Fibroblast of lung (primary cell): ENCODE measurements around the gene BAZ2B.

Experiments
- EZH2 ChIP-seq: IDR thresholded peaks from 2 replicates; pipeline ENCODE4 v1.5.1; 2012; ENCODE audit warnings: low read length, control low read depth, mild to moderate bottlenecking; ENCODE audit errors: missing control alignments
- TF ChIP-seq, protein P1 (sequence below), 2 donors: IDR thresholded peaks in 1 of 2; conservative IDR thresholded peaks in 1 of 2; 1 replicate in 1 of 2; 2 replicates in 1 of 2; pipeline ENCODE4 v1.5.1; 2011 to 2012; ENCODE audit warnings: low read length in 2 of 2, control low read depth in 1 of 2, inconsistent platforms in 1 of 2, low read depth in 1 of 2, mild to moderate bottlenecking in 1 of 2

- TF ChIP-seq, protein P1, sequence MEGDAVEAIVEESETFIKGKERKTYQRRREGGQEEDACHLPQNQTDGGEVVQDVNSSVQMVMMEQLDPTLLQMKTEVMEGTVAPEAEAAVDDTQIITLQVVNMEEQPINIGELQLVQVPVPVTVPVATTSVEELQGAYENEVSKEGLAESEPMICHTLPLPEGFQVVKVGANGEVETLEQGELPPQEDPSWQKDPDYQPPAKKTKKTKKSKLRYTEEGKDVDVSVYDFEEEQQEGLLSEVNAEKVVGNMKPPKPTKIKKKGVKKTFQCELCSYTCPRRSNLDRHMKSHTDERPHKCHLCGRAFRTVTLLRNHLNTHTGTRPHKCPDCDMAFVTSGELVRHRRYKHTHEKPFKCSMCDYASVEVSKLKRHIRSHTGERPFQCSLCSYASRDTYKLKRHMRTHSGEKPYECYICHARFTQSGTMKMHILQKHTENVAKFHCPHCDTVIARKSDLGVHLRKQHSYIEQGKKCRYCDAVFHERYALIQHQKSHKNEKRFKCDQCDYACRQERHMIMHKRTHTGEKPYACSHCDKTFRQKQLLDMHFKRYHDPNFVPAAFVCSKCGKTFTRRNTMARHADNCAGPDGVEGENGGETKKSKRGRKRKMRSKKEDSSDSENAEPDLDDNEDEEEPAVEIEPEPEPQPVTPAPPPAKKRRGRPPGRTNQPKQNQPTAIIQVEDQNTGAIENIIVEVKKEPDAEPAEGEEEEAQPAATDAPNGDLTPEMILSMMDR (conservative IDR thresholded peaks at IDR 0.05 in 1 of 2, IDR thresholded peaks at IDR 0.05 in 1 of 2; ENCODE audit: low read depth in 1 of 2, low read length in 2 of 2) = no peak
- no peak for TF ChIP-seq EZH2
Measured at GRCh38 chr2:159381574-159381973, 234.8 kb downstream of the BAZ2B start.
